ENCODE data around the gene ZNF302.
A peak's percentile ranks its signal among the peaks of the same experiment; 100 is the strongest.
"Not testable (repeated sequence)": the region's sequence is repeated elsewhere in the genome, so short reads cannot be mapped to it uniquely, and the experiment has no call there.

The ZNF302 gene

DNA sequence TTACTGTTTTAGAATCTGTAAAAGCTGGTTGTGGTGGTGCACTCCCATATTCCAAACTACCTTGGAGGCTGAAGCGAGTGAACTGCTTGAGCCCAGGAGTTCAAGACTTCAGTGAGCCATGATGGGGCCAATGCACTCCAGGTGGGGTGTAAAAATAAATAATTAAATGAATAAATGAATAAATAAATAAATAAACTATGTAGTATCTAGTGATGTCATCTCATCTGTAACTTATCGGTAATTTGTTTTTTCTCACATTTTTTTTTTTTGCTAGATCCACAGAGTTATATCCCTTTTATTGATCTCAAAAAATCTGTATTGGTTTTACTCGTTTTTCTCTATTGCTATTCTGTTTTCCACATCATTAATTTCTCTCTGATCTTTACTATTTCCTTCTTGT lies 5.5 kb upstream of the ZNF302 start:
- no peak for DNase-seq (ENCODE audit: low read depth in 2 of 2, low spot score in 1 of 2)

DNA sequence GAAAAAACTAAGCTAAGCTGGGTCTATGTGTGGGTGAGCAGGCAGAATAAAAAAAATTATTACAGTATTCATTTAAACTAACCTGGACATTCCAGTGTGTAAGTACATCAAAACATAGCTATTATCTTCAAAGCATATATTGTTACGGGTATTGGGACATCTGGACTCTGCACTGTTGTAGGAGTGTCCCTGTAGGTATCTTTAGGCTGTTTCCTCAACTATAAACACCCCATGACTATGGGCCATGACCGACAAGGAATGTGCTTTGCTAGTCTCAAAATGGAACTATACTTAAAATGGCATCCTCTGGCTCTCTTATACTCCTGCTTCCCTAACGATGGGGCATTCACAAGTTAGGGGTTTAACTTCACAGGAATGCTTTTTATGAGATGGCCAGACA lies 3.9 kb upstream of the ZNF302 start:
- no peak for DNase-seq (ENCODE audit: low read depth in 2 of 2, low spot score in 1 of 2)

DNA sequence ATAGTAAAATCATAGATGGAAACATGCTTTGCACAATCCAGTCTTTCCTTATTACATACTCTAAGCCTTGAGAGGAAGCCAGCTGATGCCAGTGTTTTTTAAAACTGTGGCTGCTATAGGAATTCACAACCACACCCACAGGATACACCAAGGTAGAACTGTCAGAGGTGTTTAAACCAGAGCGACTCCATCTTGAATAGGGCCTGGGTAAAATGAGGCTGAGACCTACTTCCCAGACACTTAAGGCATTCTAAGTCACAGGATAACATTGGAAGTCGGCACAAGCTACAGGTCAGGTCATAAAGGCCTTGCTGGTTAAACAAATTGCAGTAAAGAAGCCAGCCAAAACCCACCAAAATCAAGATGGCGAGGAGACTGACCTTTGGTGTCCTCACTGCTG lies 2.2 kb upstream of the ZNF302 start:
- no peak for DNase-seq (ENCODE audit: low read depth in 2 of 2, low spot score in 1 of 2)

DNA sequence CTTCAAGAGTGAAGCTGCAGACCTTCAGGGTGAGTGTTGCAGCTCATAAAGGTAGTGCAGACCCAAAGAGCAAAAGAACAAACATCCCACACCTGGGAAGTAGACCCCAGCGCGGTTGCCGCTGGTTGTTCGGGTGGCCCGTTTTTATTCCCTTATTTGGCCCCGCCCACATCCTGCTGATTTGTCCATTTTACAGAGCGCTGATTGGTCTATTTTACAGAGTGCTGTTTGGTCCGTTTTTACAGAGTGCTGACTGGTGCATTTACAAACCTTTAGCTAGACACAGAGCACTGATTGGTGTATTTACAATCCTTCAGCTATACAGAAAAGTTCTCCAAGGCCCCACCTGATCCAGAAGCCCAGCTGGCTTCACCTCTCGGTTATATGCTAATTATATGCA lies 1.6 kb upstream of the ZNF302 start:
- DNase-seq (ENCODE audit: low read depth in 2 of 2, low spot score in 1 of 2) = no peak

DNA sequence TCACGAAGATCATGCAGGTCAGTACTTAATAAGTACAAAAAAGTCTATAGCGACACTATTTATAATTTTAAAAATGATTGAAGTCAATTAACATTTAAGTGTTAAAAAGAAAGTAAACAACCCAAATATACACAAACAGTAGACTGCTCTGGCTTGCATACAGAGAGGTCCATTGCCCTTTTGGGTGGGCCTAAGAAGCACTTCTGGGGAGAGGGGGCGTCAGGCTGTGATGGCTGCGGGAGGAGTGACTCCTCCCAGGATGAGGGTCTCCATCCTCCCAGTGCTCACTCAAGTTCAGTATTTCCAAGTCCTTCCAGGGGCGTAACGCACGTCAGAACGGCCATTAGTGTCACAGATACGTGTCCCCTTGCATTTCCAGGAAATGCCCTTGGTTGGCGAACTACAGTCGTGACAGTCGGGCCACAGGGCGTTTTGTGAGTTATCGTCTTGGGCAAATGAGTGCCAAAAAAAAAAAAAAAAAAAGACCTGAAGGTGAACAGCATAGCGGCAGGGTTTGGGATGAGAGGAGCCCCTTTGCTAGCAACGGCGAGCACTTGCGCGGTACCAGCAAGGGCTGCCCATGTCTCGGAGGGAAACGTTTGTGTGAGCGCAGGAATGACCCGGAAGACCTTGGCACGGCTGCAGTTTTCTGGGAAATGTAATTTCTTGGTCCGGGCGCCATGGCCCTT lies 637 bp upstream of the ZNF302 start, which contains the start of gene SCGB2B2:
Gene SCGB2B2, minus strand, starts transcription at position 463 of the 689 bp plus-strand sequence. CDS start 82,596 bp downstream, outside the sequence.
- no peak for DNase-seq (ENCODE audit: low read depth in 2 of 2, low spot score in 1 of 2)

DNA sequence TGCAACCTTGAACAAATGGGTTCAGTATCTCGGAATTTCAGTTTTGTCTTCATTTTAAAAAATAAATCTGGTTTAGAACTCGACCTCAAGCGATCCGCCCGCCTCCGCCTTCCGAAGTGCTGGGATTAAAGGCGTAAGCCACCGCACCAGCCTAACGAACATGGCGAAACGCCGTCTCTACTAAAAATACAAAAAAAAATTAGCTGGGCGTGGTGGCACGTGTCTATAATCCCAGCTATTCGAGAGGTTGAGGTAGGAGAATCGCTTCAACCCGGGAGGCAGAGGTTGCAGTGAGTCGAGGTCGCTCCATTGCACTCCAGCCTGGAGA lies 571 bp downstream of the ZNF302 start:
- no peak for DNase-seq (ENCODE audit: low read depth in 2 of 2, low spot score in 1 of 2)

DNA sequence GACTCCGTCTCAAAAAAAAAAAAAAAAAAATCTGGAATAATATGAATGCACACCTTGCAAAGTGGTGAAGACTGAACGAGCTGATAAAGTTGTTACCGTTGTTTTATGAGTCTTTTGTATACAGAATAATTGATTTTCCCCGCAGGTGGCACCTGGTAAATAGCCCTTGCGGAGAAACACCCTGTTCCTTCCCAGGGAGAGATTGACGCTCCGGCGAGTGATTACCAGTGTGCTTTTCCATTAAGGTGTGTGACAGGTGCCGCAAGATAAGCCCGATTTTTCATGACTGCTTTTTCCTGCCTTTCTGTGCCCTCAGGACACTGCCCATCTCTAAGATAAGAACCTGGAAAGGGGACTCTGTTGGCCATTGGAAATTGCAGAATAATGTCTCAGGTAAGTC lies 943 bp downstream of the ZNF302 start:
- DNase-seq (ENCODE audit: low read depth in 2 of 2, low spot score in 1 of 2) = no peak

DNA sequence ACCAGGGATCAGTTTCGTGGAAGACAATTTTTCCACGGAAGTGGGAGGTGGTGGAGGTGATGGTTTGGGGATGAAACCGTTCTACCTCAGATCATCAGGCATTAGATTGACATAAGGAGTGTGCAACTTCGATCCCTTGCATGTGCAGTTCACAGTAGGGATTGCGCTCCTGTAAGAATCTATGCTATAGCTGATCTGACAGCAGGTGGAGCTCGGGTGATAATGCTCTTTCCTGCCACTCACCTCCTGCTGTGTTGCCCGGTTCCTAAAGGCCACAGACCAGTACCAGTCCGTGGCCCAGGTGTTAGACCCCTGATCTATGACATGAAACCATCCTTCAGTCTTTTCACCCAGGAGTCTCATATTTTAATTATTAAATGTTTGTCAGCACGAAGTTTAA lies 4.0 kb downstream of the ZNF302 start:
- no peak for DNase-seq (ENCODE audit: low read depth in 2 of 2, low spot score in 1 of 2)

DNA sequence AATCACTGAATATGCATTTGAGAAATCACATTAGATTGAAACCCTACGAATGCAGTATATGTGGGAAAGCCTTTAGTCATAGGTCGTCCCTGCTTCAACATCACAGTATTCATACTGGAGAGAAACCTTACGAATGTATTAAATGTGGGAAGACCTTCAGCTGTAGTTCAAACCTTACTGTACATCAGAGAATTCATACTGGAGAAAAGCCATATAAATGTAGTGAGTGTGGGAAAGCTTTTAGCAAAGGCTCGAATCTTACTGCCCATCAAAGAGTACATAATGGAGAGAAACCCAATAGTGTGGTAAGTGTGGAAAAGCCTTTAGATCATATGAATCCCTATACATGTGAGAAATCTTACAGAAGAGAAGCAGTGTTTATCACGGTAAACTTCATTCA lies 7.8 kb downstream of the ZNF302 start:
- not testable (repeated sequence) for DNase-seq (ENCODE audit: low read depth in 2 of 2, low spot score in 1 of 2)

DNA sequence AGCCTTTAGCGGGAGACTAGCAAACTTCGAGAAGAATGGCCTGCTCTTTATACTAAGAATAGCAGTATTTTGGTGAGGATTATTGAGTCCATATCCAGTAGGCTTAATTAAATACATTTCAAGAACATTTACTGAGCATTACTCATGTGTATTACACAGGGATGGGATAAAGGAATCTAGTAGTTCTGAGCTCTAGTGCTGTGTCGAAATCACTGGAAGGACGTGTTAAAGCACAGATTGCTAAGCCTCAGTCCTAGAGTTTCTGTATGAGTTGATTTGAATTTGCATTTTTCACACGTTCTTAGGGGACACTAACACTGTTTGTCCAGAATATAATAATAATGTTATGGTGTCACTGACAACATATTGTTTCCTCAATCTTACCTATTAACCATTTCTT lies 9.0 kb downstream of the ZNF302 start:
- DNase-seq (ENCODE audit: low read depth in 2 of 2, low spot score in 1 of 2) = no peak

DNA sequence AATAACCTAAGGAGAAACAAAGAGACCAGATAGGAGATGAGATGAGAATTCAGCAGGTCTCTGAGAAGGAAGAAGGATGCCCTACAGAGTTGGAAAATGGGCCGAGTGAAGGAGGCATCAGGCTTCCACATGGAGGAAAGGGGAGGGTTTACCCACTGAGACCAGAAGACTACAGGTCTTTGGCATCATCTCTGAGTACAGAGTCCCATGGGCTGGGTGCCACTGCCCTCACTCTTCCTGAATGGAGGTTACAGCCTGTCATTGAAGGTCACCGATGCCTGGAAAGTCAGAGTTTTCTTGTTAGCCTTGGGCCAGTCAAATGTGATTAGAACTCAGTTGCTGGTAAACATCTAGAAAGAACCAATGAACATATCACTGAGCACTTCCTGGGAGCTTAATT lies 9.9 kb downstream of the ZNF302 start:
- DNase-seq (ENCODE audit: low read depth in 2 of 2, low spot score in 1 of 2) = no peak

DNA sequence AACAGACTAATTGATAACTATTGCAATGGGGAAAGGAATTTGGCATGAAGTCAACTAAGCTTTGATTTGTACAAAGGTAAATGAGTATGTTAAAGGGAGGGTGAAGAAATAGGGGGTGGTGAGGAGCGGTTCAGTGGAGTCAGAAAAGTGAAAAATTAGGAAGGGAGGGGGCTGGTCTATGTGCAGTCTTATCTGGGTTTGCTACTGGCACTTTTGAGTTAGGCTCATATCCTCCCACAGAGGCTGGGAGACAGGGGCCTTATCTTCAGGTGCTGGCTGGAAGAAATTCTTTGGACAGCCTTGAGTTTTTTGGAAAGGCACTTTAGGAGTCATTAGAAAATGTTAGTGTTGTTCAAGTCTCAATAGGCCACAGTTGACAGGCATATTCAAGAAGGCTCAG lies 11.1 kb downstream of the ZNF302 start:
- no peak for DNase-seq (ENCODE audit: low read depth in 2 of 2, low spot score in 1 of 2)

DNA sequence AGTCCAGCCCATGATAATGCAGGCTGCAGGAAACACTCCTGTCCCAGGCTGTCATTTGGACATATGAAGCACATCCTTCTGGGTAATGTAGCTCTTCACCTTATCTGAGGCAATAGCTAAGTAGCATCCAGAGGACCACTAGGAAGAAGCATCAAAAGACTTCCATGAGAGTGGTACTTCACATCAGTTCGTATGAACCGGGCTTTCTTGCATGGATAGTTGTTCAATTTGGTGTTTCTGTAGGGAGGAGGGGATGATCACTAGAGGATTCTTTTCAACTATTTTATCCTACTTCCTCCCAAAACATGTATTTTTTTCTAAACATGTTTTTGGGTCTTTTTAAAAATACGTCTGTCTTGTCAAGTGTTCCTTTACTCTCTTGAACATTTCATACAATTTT lies 12.9 kb downstream of the ZNF302 start:
- DNase-seq (ENCODE audit: low read depth in 2 of 2, low spot score in 1 of 2) = no peak

DNA sequence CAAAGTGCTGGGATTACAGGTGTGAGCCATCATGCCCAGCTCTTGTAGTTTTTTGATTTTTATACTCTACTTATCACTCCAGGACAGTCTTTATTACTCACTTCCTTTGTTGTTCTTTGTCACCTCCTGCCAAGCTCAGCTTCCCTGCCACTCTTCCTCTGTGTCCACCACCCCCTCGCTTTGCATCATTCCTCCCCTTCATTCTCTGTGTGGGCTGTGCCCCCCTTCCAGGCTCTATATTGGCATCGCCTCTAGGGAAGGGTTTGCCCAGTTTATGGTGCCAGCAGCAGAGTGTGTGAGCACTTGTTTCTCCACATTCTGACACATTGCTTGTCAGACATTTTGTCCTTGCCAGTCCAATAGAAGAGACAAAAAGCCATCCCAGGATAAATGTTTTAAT lies 15.1 kb downstream of the ZNF302 start:
- DNase-seq (ENCODE audit: low read depth in 2 of 2, low spot score in 1 of 2) = no peak

DNA sequence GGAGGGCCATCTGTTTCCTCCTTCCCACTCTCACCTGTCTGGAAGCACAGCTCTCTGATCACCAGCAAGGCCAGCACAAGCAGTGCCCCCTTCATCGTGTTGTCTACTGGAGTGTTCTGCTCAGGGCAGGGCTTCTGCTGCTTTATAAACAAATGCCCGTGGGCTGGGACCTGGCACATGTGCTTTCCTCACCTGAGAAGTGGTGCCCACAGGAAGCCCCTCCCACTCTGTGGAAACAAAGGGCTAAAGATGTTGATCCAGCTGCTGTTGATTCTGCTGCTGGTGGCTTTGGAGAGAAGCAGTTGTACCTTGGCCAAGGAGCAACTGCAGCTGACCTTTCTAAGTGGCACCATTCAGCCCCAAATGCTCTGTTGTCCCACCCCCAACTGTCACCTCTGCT lies 30.2 kb downstream of the ZNF302 start:
- no peak for DNase-seq (ENCODE audit: low read depth in 2 of 2, low spot score in 1 of 2)

DNA sequence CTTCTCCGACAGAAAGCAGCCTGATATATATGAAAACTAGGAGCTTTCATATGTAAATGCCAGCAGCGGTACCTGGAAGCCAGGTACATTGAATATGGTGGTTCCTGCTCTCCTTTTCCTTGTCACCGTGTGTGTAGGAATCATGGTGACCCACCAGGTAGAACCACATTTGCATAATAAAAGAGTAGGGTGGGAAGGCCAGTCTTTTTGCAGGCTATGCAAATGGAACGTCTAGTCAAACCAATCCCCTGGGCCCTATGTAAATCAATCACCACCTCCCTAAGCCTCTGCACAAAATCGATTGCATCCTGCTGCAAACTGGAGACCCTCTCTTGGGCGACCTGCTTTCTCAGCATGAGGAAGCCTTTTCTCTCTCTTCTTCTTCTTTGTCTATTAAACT lies 34.4 kb downstream of the ZNF302 start:
- no peak for DNase-seq (ENCODE audit: low read depth in 2 of 2, low spot score in 1 of 2)

DNA sequence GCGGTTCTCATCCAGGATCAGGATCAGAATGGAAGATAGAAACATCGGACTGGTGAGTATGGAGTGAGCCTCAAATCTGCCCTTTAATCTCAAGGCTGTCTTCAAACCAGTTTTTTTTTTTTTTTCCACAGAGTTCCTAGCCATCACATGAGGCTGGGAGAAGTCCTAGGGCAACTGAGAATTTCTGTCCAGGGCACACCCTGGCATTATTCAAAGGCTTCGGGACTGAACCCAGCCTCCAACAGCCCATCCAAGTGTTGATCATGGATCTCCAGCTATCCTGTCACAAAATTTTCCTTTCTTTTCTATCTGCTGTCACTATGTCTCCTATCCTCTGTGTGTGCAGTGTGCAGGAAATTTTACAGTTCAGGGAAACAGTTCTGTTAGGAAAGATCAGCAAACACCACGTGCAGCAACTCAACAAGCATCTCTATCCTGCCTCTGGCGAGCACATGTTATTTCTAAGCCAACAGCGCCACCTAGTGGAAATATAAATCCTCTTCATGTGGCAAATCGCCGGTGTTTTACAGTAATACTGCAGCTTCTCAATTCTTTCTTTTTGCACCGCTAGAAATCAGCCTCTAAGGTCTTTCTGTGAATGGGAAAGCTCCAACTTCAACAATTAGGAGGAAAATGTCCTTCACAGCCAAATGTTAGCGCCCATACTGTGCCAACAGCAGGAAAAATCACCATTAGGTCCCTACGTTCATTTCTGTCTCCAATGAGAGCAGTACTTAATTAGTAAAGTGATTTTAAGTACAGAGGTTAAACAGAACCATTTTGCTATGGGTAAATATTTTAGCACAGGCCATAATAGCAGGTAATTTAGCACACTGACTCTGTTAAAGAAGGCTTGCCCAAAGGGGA lies 35.1 kb downstream of the ZNF302 start:
- DNase-seq (ENCODE audit: low read depth in 2 of 2, low spot score in 1 of 2) = peak in 1 of 2 donors; percentile 20

DNA sequence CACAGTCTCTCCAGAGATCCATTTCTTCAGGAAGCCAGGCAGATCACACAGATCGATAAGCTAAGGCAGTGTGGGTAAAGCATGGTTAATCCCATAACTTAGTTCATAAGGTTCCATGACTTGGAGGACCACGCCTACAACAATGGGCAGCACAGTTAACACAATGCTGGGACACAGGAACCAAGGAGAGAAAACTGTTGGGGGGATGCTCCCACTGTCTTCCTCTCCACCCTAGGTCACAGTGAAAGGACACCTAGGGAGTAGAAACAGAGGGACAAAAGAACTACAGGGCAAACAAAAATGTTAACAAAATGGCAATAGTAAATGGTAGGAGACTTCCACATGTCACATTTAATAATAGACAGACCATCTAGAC lies 35.8 kb downstream of the ZNF302 start:
- DNase-seq (ENCODE audit: low read depth in 2 of 2, low spot score in 1 of 2) = no peak

DNA sequence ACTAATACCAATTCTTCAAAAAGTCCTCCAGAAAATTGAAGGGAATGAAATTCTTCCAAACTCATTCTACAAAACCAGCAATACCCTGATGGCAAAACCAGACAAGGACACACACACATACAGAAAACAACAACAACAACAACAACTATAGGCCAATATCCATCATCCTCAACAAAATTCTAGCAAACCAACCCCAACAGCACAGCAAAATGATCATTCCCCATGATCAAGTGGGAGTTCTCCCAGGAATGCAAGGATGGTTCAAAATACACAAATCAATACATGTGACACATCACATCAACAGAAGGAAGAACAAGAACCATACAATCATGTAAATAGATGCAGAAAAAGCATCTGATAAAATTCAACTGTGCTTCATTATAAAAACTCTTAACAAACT lies 37.9 kb downstream of the ZNF302 start:
- DNase-seq (ENCODE audit: low read depth in 2 of 2, low spot score in 1 of 2) = no peak

DNA sequence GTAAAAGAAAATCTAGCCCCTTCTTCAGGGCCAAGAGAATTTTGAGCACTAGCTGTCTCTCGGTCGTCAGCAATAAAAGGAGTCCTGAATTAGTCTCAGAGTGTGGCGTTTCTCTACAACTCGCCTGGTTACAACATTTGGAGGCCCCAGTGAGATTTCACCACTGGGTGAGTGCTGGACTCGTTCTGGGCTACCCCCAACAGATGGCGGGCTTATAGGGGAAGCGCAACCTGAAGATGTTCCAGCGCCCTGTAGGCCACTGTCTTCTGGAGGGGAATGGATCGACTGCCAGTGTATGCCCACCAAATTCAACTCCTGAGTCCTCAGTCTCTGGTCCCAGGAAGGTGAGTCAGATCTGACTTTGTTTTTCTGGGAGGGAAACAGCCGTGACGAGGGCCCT lies 44.9 kb downstream of the ZNF302 start:
- no peak for DNase-seq (ENCODE audit: low read depth in 2 of 2, low spot score in 1 of 2)

DNA sequence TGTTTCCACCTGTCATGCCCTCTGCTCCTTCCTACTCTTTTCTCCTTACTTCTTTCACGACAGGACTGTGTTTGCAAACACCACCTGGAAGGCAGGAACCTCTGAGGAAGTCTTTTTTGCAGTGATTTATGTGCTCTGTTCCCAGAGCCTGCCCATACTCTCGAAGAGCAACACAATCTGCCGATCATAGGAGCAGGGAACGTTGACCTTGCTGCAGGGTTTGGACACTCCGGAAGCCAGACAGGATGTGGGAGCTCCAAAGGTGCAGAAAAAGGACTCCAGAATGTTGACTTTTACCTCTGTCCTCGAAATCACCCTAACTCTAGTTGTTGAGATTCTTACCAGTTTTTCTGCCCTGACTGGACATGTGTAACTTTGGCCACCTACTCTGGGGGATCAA lies 47.9 kb downstream of the ZNF302 start:
- DNase-seq (ENCODE audit: low read depth in 2 of 2, low spot score in 1 of 2) = no peak

DNA sequence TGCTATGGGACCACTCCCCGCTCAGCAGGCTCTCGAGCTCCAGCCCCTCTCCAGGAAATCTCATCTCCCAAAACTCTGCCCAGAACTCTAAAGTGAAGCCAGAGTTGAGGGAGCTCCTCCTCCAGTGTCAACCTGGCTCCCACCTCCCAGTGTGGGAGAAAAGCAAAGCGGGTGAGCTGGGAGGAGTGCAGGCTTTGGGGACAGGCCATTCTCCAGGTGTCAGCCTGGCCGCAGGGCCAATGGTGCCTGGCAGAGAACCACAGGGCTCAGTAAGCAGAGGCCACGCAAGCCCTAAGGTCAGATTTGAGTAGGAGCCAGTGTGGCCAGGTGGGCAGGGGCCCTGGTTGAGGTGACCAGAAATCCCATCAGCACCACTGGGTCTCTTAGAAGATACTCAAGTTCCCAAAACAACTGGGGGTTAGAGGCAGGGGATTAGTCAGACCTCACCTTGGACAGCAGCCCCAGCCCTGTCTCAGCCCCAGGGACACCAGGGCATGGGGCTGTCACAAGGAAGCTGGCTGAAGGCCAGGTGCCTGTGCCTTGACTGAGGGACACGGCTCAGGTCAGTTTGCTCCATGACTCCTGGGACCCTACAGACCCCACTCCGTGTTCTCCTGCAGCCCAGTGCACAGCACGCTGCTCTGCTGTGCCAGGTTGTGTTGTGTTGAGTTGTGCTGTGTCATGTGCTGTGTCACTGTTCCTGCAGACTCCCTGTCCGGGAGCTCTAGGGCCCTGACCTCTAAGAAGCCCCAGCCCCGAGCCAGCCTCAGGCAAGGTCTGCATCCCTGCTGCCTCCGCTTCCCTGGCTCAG lies 53.7 kb downstream of the ZNF302 start:
- DNase-seq (ENCODE audit: low read depth in 2 of 2, low spot score in 1 of 2) = no peak
